Panc1 (cell line): ENCODE data around the gene ILDR1. TPM values are rescaled to one million over a fixed set of nuclear protein-coding genes. Genes with fewer than 3 reads are reported as not detected.

Source experiments
- ATAC-seq: fragments of 200-7000 bp; cut with Tn5 transposase; 2 replicates; pipeline ENCODE4 v1.9.1; 2020; ENCODE audit warnings: mild to moderate bottlenecking, moderate library complexity
- BruUV-seq: library from RNA; stranded (reverse); fragments of 400-500 nt; replicated peaks from 2 replicates; lab custom pipeline; 2021; lab: Mats Ljungman, UMichigan
- CTCF ChIA-PET: fragments of 300-600 bp; sonication (Branson Sonifier 250); formaldehyde crosslinking; loops from one replicate; lab custom pipeline; 2022; ENCODE audit warnings: antibody characterized with exemption; lab: Charles Lee
- POLR2A ChIA-PET: fragments of 300-600 bp; sonication (Branson Sonifier 250); formaldehyde crosslinking; loops from one replicate; lab custom pipeline; 2022; ENCODE audit warnings: antibody characterized with exemption; lab: Charles Lee
- DNase-seq: peaks from one replicate; pipeline ENCODE4 v3.0.0-alpha.2; 2010; ENCODE audit warnings: low read depth, low spot score
- H3K27ac ChIP-seq: 2 replicates; pipeline ENCODE4 v1.5.1; 2011; ENCODE audit warnings: mild to moderate bottlenecking, low read length, inconsistent platforms
- H3K27me3 ChIP-seq: fragments of 200-500 bp; sonication (Bioruptor generic); 2 replicates; pipeline ENCODE4 v1.6.0; 2014; ENCODE audit warnings: low read length, inconsistent platforms; ENCODE audit not compliant: control insufficient read depth, insufficient read depth
- H3K36me3 ChIP-seq: fragments of 200-500 bp; sonication (Bioruptor generic); 2 replicates; pipeline ENCODE4 v1.5.1; 2014; ENCODE audit warnings: inconsistent platforms, mild to moderate bottlenecking, low read length, moderate library complexity; ENCODE audit not compliant: control insufficient read depth, insufficient read depth
- H3K4me1 ChIP-seq: 2 replicates; pipeline ENCODE4 v1.5.1; 2011; ENCODE audit warnings: inconsistent platforms, mild to moderate bottlenecking, low read length, moderate library complexity; ENCODE audit not compliant: control insufficient read depth, insufficient read depth
- H3K4me3 ChIP-seq, 2 experiments: 2 replicates each; pipeline ENCODE4 v1.5.1; 2011 to 2012; ENCODE audit warnings: low read depth in 2 of 2, low read length in 2 of 2, mild to moderate bottlenecking in 2 of 2, inconsistent platforms in 1 of 2, moderate library complexity in 1 of 2
- H3K9me3 ChIP-seq: fragments of 200-500 bp; sonication (Bioruptor generic); 2 replicates; pipeline ENCODE4 v1.5.1; 2014; ENCODE audit warnings: low read depth, mild to moderate bottlenecking, inconsistent platforms, low read length, moderate library complexity; ENCODE audit not compliant: control insufficient read depth, insufficient read depth
- CTCF ChIP-seq: fragments of 450-650 bp; IDR thresholded peaks from 2 replicates; pipeline ENCODE4 v1.5.1; 2017; ENCODE audit warnings: mild to moderate bottlenecking
- POLR2AphosphoS5 ChIP-seq: IDR thresholded peaks from 2 replicates; pipeline ENCODE4 v1.6.1; 2012; ENCODE audit warnings: mild to moderate bottlenecking, low read depth, low read length, moderate library complexity
- REST ChIP-seq, 2 experiments: IDR thresholded peaks; 2 replicates each; pipeline ENCODE4 v1.6.1; 2011 to 2012; ENCODE audit warnings: low read depth in 2 of 2, control low read depth in 1 of 2, low read length in 1 of 2, mild to moderate bottlenecking in 1 of 2, moderate library complexity in 1 of 2; ENCODE audit not compliant: insufficient read depth in 1 of 2
- SIN3A ChIP-seq: IDR thresholded peaks from 2 replicates; pipeline ENCODE4 v1.6.1; 2012; ENCODE audit warnings: low read depth, mild to moderate bottlenecking, low read length, moderate library complexity, borderline replicate concordance; ENCODE audit not compliant: insufficient read depth
- TCF7L2 ChIP-seq: IDR thresholded peaks from 2 replicates; pipeline ENCODE4 v1.6.1; 2011; ENCODE audit warnings: mild to moderate bottlenecking, low read depth, low read length, inconsistent platforms
- in situ Hi-C: cut with HindIII; loops from 2 replicates; pipeline ENCODE4 v1.10.0; 2016; ENCODE audit warnings: low sequenced_read_pairs, low pct_unique_long_range_greater_than_20kb
- intact Hi-C: fragments of 100-400 bp; cut with micrococcal nuclease; formaldehyde crosslinking; loops from one replicate; pipeline ENCODE4 v1.10.0; 2022; ENCODE audit not compliant: unreplicated experiment
- total RNA-seq: library from RNA; stranded (reverse); gene quantifications from one replicate; pipeline ENCODE4 v1.2.1, GENCODE V29; 2021; ENCODE audit not compliant: unreplicated experiment

The ILDR1 gene
- total RNA-seq, 1 experiment from 2014 or later: not detected

GRCh38 chr3:122006267-122006666, 15.8 kb downstream of the ILDR1 start:
- Histone ChIP-seq H3K36me3 (no peaks in the 10 kb centered on the region), H3K9me3 (no peaks in the 10 kb centered on the region), H3K27ac (no peak overlapping the region), H3K4me1 (no peaks in the 10 kb centered on the region), H3K27me3 (peaks cover 10% of the 10 kb centered on the region; the same call in 1 of the 2 replicates), H3K4me3 (no peak overlapping the region)
- in situ Hi-C loops (no loop called here), intact Hi-C loops (no loop called here)
- no TSS peak for BruUV-seq
- DNase-seq (no peak), ATAC-seq (no peak)
- TF ChIP-seq POLR2AphosphoS5 (no peak), SIN3A (no peak), TCF7L2 (no peak), CTCF (no peak), REST (IDR thresholded peaks at IDR 0.05; ENCODE audit: insufficient read depth in 1 of 2, low read depth in 2 of 2, low read length in 1 of 2) (no peak)
- CTCF ChIA-PET: no interaction called here
- POLR2A ChIA-PET: no interaction called here

- DNase-seq (no peak), ATAC-seq (no peak)
- no peak overlapping the region for H3K27ac ChIP-seq
- intact Hi-C loops: no loop called here
- peaks cover 10% of the 10 kb centered on the region; the same call in 1 of the 2 replicates for H3K27me3 ChIP-seq
- no peaks in the 10 kb centered on the region for H3K9me3 ChIP-seq
- no peak overlapping the region for H3K4me3 ChIP-seq
- in situ Hi-C loops: no loop called here
- H3K4me1 ChIP-seq: no peaks in the 10 kb centered on the region
- no peaks in the 10 kb centered on the region for H3K36me3 ChIP-seq
- TF ChIP-seq CTCF (no peak), POLR2AphosphoS5 (no peak), SIN3A (no peak), REST (IDR thresholded peaks at IDR 0.05; ENCODE audit: insufficient read depth in 1 of 2, low read depth in 2 of 2, low read length in 1 of 2) (no peak), TCF7L2 (no peak)
- ChIA-PET POLR2A (no interaction called here), CTCF (interaction anchor here (0.7 kb wide), 1 partner anchor 14 kb away, joined by 3 read pairs; no protein-coding TSS in a partner anchor)
- no TSS peak for BruUV-seq
Observed at GRCh38 chr3:122004991-122005565, 17.0 kb downstream of the ILDR1 start.
